Spleen (tissue), 11 donors: ENCODE results near the gene COL19A1. TPM values are rescaled to one million over a fixed set of nuclear protein-coding genes. Genes with fewer than 3 reads are reported as not detected.

ENCODE experiments used
- DNase-seq: peaks from one replicate; pipeline ENCODE4 v3.0.0-alpha.2; 2020
- H3K27ac ChIP-seq, 8 donors: fragments of 200-600 bp; sonication (generic) in 7 of 8; 1 replicate in 4 of 8; 2 replicates in 4 of 8; pipeline versions ENCODE4 v1.5.0 to v1.8.0; 2016 to 2021; ENCODE audit warnings: inconsistent platforms in 4 of 8, mild to moderate bottlenecking in 4 of 8, moderate library complexity in 1 of 8
- H3K27me3 ChIP-seq, 7 donors: fragments of 200-600 bp; sonication (generic) in 6 of 7; replicated peaks in 1 of 7; 1 replicate in 4 of 7; 2 replicates in 3 of 7; pipeline versions ENCODE4 v1.5.0 to v1.8.0; 2016 to 2021; ENCODE audit warnings: inconsistent platforms in 3 of 7, mild to moderate bottlenecking in 1 of 7
- H3K36me3 ChIP-seq, 6 donors: fragments of 200-600 bp; sonication (generic) in 5 of 6; 1 replicate in 4 of 6; 2 replicates in 2 of 6; pipeline versions ENCODE4 v1.5.0 to v1.8.0; 2016 to 2021; ENCODE audit warnings: inconsistent platforms in 2 of 6
- H3K4me1 ChIP-seq, 6 donors: fragments of 200-600 bp; sonication (generic) in 5 of 6; 1 replicate in 3 of 6; 2 replicates in 3 of 6; pipeline versions ENCODE4 v1.5.0 to v1.8.0; 2016 to 2021; ENCODE audit warnings: inconsistent platforms in 3 of 6
- H3K4me3 ChIP-seq, 8 donors: fragments of 200-600 bp; sonication (generic) in 7 of 8; 1 replicate in 4 of 8; 2 replicates in 4 of 8; pipeline versions ENCODE4 v1.5.0 to v1.8.0; 2016 to 2021; ENCODE audit warnings: inconsistent platforms in 4 of 8, mild to moderate bottlenecking in 4 of 8, moderate library complexity in 2 of 8
- H3K9me3 ChIP-seq, 8 donors: fragments of 200-600 bp; sonication (generic) in 7 of 8; 1 replicate in 4 of 8; 2 replicates in 4 of 8; pipeline versions ENCODE4 v1.5.0 to v1.8.0; 2016 to 2021; ENCODE audit warnings: inconsistent platforms in 4 of 8
- CTCF ChIP-seq, 11 experiments: fragments of 200-600 bp in 7 of 11; fragments of 450-650 bp in 4 of 11; sonication (generic) in 4 of 11; IDR thresholded peaks in 8 of 11; conservative IDR thresholded peaks in 3 of 11; 1 replicate in 7 of 11; 2 replicates in 4 of 11; pipeline versions ENCODE4 v1.4.0 to v1.8.0; 2016 to 2021; ENCODE audit warnings: antibody characterized with exemption in 11 of 11, inconsistent platforms in 4 of 11, mild to moderate bottlenecking in 1 of 11
- POLR2A ChIP-seq, 3 donors: fragments of 450-650 bp; IDR thresholded peaks; one replicate each; pipeline ENCODE4 v1.5.1; 2017; ENCODE audit warnings: antibody characterized with exemption in 3 of 3, mild to moderate bottlenecking in 1 of 3
- POLR2AphosphoS5 ChIP-seq, 3 donors: sonication (generic); formaldehyde crosslinking; IDR thresholded peaks; one replicate each; pipeline ENCODE4 v1.5.1; 2017; ENCODE audit warnings: antibody characterized with exemption in 3 of 3
- WGBS, 5 donors: extraction: QIAGEN DNeasy Blood & Tissue Kit in 3 of 5; methylation state at CpG; one replicate each; pipeline versions ENCODE4 v1.1.5 to v1.1.7; 2013 to 2018; 5-methylcytosine and 5-hydroxymethylcytosine counted together
- intact Hi-C: fragments of 100-400 bp; cut with DNase I; formaldehyde crosslinking; loops from one replicate; pipeline ENCODE4 v1.15.0; 2023; ENCODE audit warnings: low total_unique reads
- polyA plus RNA-seq, 3 donors: library from polyadenylated mRNA; stranded (reverse); fragments of 200-250 nt; gene quantifications; one replicate each; pipeline ENCODE4 v1.2.1, GENCODE V29; 2013
- total RNA-seq, 7 donors: library from RNA; depleted of rRNA in 3 of 7; stranded (reverse); fragments of >200 nt in 3 of 7; fragmentation: NEBNext Ultra II Directional in 4 of 7; extraction: Animal tissue kit (Norgen Biotek cat#: 25700) in 4 of 7; gene quantifications; one replicate each; pipeline versions ENCODE4 v1.1.0 to v1.2.1, GENCODE V29; 2016 to 2021
- donor health status: healthy with polysubstance abuse.
- donor health status: DM: no; HTN: no; CAD: no; lungs with moderate emphysema.
- donor health status: DM: no; HTN: no; CAD: no.
- donor health status: Bipolar disorder and iron deficiency.
- donor health status: healthy.
- donor health status: DM: no; HTN: no; CAD: no.
- donor health status: DM: yes; HTN: yes; CAD: no.

Gene COL19A1
- total and polyA plus RNA-seq, 10 donors = 0.48 to 14.5 (median 10.2) TPM

GRCh38 chr6:70196531-70196930, 330.2 kb downstream of the COL19A1 start:
- intact Hi-C loops = no loop called here
- TF ChIP-seq POLR2A (IDR thresholded peaks at IDR 0.05) (no peak), CTCF (IDR thresholded peaks at IDR 0.05 in 8 of 11, conservative IDR thresholded peaks at IDR 0.05 in 3 of 11) (no peak), POLR2AphosphoS5 (IDR thresholded peaks at IDR 0.05) (no peak)

GRCh38 chr6:70198785-70199184, 332.4 kb downstream of the COL19A1 start:
- Histone ChIP-seq H3K27ac (no peak overlapping the region), H3K4me3 (no peak overlapping the region), H3K9me3 (no peaks in the 10 kb centered on the region), H3K27me3 (no peaks in the 10 kb centered on the region), H3K4me1 (no peaks in the 10 kb centered on the region), H3K36me3 (no peaks in the 10 kb centered on the region)
- DNase-seq = no peak
- intact Hi-C loops = no loop called here
- 72 to 94% (median 83%) methylated on average over 2 of the region's 2 CpGs for WGBS, 5 donors
- TF ChIP-seq CTCF (IDR thresholded peaks at IDR 0.05 in 8 of 11, conservative IDR thresholded peaks at IDR 0.05 in 3 of 11) (no peak), POLR2AphosphoS5 (IDR thresholded peaks at IDR 0.05) (no peak), POLR2A (IDR thresholded peaks at IDR 0.05) (no peak)

More at GRCh38 chr6:70196531-70196930, 330.2 kb downstream of the COL19A1 start:
- Histone ChIP-seq H3K9me3 (no peaks in the 10 kb centered on the region), H3K4me3 (no peak overlapping the region), H3K27ac (no peak overlapping the region), H3K27me3 (no peaks in the 10 kb centered on the region), H3K36me3 (no peaks in the 10 kb centered on the region), H3K4me1 (no peaks in the 10 kb centered on the region)
- 76 to 88% (median 79%) methylated on average over 2 of the region's 2 CpGs for WGBS, 5 donors
- DNase-seq = no peak

DNA sequence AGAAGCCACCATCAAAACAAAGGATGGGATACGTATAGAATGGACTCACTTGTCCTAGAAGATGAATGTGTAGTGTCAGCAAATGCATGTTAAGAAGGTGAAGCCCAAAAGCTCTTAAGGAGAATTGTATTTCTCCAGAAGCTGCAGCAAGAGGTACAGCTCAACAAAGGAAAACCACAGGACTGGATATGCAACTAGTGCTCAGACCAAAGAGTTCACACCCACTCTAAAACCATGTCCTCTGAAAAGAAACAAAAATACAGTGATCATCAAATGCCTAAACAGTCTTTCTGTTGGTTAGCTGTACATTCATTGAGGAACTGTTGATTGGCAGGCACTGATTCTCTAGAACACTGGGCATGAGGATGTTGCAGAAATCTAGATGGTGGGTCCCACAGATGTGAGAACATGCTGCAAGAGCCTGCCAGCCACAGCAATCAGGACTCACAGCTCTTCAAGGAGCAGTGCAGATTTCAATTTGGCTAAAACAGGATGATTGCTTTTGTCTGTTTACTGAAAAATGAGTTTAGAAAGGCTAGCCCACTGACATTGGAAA, 342.0 kb downstream of the COL19A1 start:
- intact Hi-C loops = no loop called here
- WGBS, 5 donors = 54 to 89% (median 64%) methylated on average over 1 of the region's 1 CpG
- DNase-seq = no peak
- no peak for TF ChIP-seq POLR2AphosphoS5 (IDR thresholded peaks at IDR 0.05)
- TF ChIP-seq POLR2A (IDR thresholded peaks at IDR 0.05) = no peak
- no peak for TF ChIP-seq CTCF (IDR thresholded peaks at IDR 0.05 in 8 of 11, conservative IDR thresholded peaks at IDR 0.05 in 3 of 11)
- Histone ChIP-seq H3K9me3 (no peaks in the 10 kb centered on the region), H3K4me1 (no peaks in the 10 kb centered on the region), H3K36me3 (peaks cover 0 to 4% (median 0%) of the 10 kb centered on the region in 6 donors), H3K4me3 (no peak overlapping the region), H3K27me3 (no peaks in the 10 kb centered on the region), H3K27ac (no peak overlapping the region)

GRCh38 chr6:70210462-70210861, 344.1 kb downstream of the COL19A1 start:
- Histone ChIP-seq H3K4me3 (no peak overlapping the region), H3K9me3 (no peaks in the 10 kb centered on the region), H3K27me3 (no peaks in the 10 kb centered on the region), H3K27ac (no peak overlapping the region), H3K36me3 (peaks cover 0 to 4% (median 0%) of the 10 kb centered on the region in 6 donors), H3K4me1 (no peaks in the 10 kb centered on the region)
- 61 to 75% (median 64%) methylated on average over 2 of the region's 2 CpGs for WGBS, 5 donors
- no peak for DNase-seq
- intact Hi-C loops = no loop called here
- TF ChIP-seq POLR2AphosphoS5 (IDR thresholded peaks at IDR 0.05) (no peak), CTCF (IDR thresholded peaks at IDR 0.05 in 8 of 11, conservative IDR thresholded peaks at IDR 0.05 in 3 of 11) (no peak), POLR2A (IDR thresholded peaks at IDR 0.05) (no peak)
